K562 (cell line): ENCODE measurements around the gene SLC15A5. TPM values are rescaled to one million over a fixed set of nuclear protein-coding genes. Genes with fewer than 3 reads are reported as not detected.

ENCODE experiments used
- ATAC-seq: fragments of 200-7000 bp; cut with Tn5 transposase; 3 replicates; pipeline ENCODE4 v1.9.1; 2020; ENCODE audit warnings: moderate library complexity
- BruUV-seq: library from RNA; stranded (reverse); fragments of 400-500 nt; replicated peaks from 2 replicates; lab custom pipeline; 2021; lab: Mats Ljungman, UMichigan
- CTCF ChIA-PET: fragments of 300-600 bp; formaldehyde crosslinking; extraction: SDS; loops from one replicate; lab custom pipeline; 2021; ENCODE audit warnings: low intra/inter-chr PET ratio; lab: Yijun Ruan, JAX
- POLR2A ChIA-PET: fragments of 300-600, 350-650 bp; sonication (Branson Sonifier 250); formaldehyde crosslinking; extraction: SDS; loops from one replicate; lab custom pipeline; 2021; ENCODE audit warnings: antibody characterized with exemption, inconsistent platforms; lab: Yijun Ruan, JAX
- DNase-seq, 4 experiments: peaks; one replicate each; pipeline versions ENCODE4 v3.0.0 to v3.0.0-alpha.2; 2011 to 2018; ENCODE audit warnings: low spot score in 3 of 4, mixed read lengths in 3 of 4; ENCODE audit errors: extremely low read depth in 1 of 4
- FAIRE-seq: peaks from 2 replicates; lab custom pipeline; 2011; peaks lifted over from hg19 to GRCh38; lab: Jason Lieb, UNC
- H2AFZ ChIP-seq: 2 replicates; pipeline ENCODE4 v1.6.0; 2011; ENCODE audit warnings: low read depth, low read length, control low read depth, inconsistent platforms
- H3K27ac ChIP-seq: fragments of 200-600 bp; 3 replicates; pipeline ENCODE4 v1.8.0; 2011; ENCODE audit warnings: low read depth, mild to moderate bottlenecking, control low read depth, inconsistent platforms, low read length, moderate library complexity, mixed read lengths; ENCODE audit errors: extremely low read depth
- H3K27me3 ChIP-seq, 2 experiments: fragments of 300-600 bp in 1 of 2; 2 replicates in 1 of 2; 3 replicates in 1 of 2; pipeline versions ENCODE4 v1.6.0 to v1.8.0; 2011; ENCODE audit warnings: inconsistent platforms in 2 of 2, low read length in 2 of 2, mild to moderate bottlenecking in 1 of 2, mixed read lengths in 1 of 2, moderate library complexity in 1 of 2; ENCODE audit not compliant: control insufficient read depth in 2 of 2, insufficient read depth in 2 of 2
- H3K36me3 ChIP-seq: fragments of 300-600 bp; 3 replicates; pipeline ENCODE4 v1.8.0; 2011; ENCODE audit warnings: mild to moderate bottlenecking, low read length, inconsistent platforms; ENCODE audit not compliant: control insufficient read depth, insufficient read depth
- H3K4me1 ChIP-seq, 2 experiments: fragments of 200-600 bp in 1 of 2; replicated peaks in 1 of 2; 2 replicates in 1 of 2; 3 replicates in 1 of 2; pipeline versions ENCODE4 v1.5.1 to v1.8.0; 2011; ENCODE audit warnings: inconsistent platforms in 2 of 2, low read length in 2 of 2, mild to moderate bottlenecking in 1 of 2, mixed read lengths in 1 of 2, moderate library complexity in 1 of 2; ENCODE audit not compliant: control insufficient read depth in 2 of 2, insufficient read depth in 2 of 2
- H3K4me2 ChIP-seq: 2 replicates; pipeline ENCODE4 v1.6.1; 2011; ENCODE audit warnings: low read length, control low read depth, inconsistent platforms, mixed read lengths; ENCODE audit not compliant: insufficient read depth
- H3K4me3 ChIP-seq: fragments of 200-600 bp; sonication (generic), shearing (Covaris generic); 2 replicates; pipeline ENCODE4 v1.5.1; 2016; ENCODE audit warnings: control low read depth, inconsistent platforms
- H3K79me2 ChIP-seq: fragments of 200-600 bp; 3 replicates; pipeline ENCODE4 v1.8.0; 2011; ENCODE audit warnings: low read length, inconsistent platforms; ENCODE audit not compliant: control insufficient read depth, insufficient read depth
- H3K9ac ChIP-seq, 2 experiments: 2 replicates each; pipeline versions ENCODE4 v1.6.0 to v1.6.1; 2011; ENCODE audit warnings: low read depth in 2 of 2, low read length in 2 of 2, control low read depth in 1 of 2, inconsistent platforms in 1 of 2, mild to moderate bottlenecking in 1 of 2, mixed read lengths in 1 of 2; ENCODE audit not compliant: insufficient read depth in 1 of 2
- H3K9me1 ChIP-seq: one replicate; pipeline ENCODE4 v1.6.0; 2011; ENCODE audit warnings: inconsistent platforms, mild to moderate bottlenecking, low read length, moderate library complexity; ENCODE audit not compliant: control insufficient read depth, insufficient read depth
- H3K9me3 ChIP-seq: replicated peaks from 2 replicates; pipeline ENCODE4 v1.5.1; 2011; ENCODE audit warnings: low read depth, low read length, inconsistent platforms; ENCODE audit not compliant: control insufficient read depth, insufficient read depth
- H4K20me1 ChIP-seq: replicated peaks from 2 replicates; pipeline ENCODE4 v1.6.1; 2011; ENCODE audit warnings: low read length, inconsistent platforms, mixed read lengths; ENCODE audit not compliant: control insufficient read depth, insufficient read depth
- MBD2 ChIP-seq: sonication (generic); IDR thresholded peaks from 2 replicates; pipeline ENCODE4 v1.6.1; 2016; ENCODE audit warnings: low read depth, borderline replicate concordance
- WGBS: fragments of 100-300 bp; shearing (Covaris generic); methylation state at CpG from one replicate; pipeline ENCODE4 v1.1.6; 2016; ENCODE audit warnings: low coverage, mixed read lengths; ENCODE audit not compliant: insufficient coverage; ENCODE audit errors: missing lambda C conversion rate; 5-methylcytosine and 5-hydroxymethylcytosine counted together
- in situ Hi-C: fragments of 300-500 bp; cut with MboI; formaldehyde crosslinking; loops from 4 replicates; pipeline ENCODE4 v1.15.0; 2018; ENCODE audit warnings: inconsistent platforms, mixed read lengths
- intact Hi-C: fragments of 100-400 bp; cut with micrococcal nuclease; formaldehyde crosslinking; loops from 2 replicates; pipeline ENCODE4 v1.14.2; 2022
- polyA plus RNA-seq, 8 experiments: library from polyadenylated mRNA; depleted of rRNA in 4 of 8; stranded (reverse) in 5 of 8; unstranded in 3 of 8; fragments of >200 nt; fragmentation: Nextera tagmentation in 2 of 8; fragmentation: Illumina TruSeq in 1 of 8; extraction: Ambion mirVana in 2 of 8; extraction: Trizol in 1 of 8; gene quantifications; 2 replicates each; pipeline versions ENCODE4 v1.2.1 to v1.2.3, GENCODE V29; 2011 to 2014; ENCODE audit warnings: inconsistent platforms in 1 of 8, missing spikeins in 1 of 8
- total RNA-seq, 7 experiments: library from RNA; depleted of rRNA in 6 of 7; stranded (reverse); fragments of >200 nt in 6 of 7; fragmentation: Illumina TruSeq in 2 of 7; extraction: Trizol in 2 of 7; gene quantifications; 2 replicates each; pipeline versions ENCODE4 v1.2.1 to v1.2.3, GENCODE V29; 2011 to 2021; ENCODE audit warnings: low replicate concordance in 1 of 7
- TF ChIP-seq, protein P1 (sequence below): fragments of 450-650 bp; IDR thresholded peaks from 2 replicates; pipeline ENCODE4 v1.6.1; 2016; ENCODE audit warnings: borderline replicate concordance

SLC15A5 gene
- total and polyA plus RNA-seq, 9 of the 15 experiments (the other 6 are each of a cell fraction or from before 2014, with no cell fraction given), result not detected

DNA sequence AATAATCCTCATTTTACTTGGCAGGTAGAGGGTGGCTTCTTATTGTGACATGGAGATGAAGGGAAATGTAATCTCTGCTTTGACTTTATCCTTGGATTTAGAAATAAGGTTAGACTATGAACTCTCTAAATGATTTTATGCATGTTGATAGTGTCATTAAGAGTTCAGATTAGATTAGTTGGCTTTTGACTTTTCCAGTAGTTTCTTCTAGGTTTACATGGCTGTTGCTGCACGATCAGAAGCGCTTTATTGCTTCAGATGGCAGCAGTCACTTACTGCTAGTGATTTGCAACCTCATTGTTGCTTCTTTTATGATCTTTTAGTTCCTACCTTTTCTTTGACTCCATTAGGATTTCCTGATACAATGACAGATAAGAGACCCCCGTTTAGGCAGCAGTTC is 32.3 kb downstream of the SLC15A5 start:
- no peaks in the 10 kb centered on the region for H3K79me2 ChIP-seq
- FAIRE-seq, result no peak
- H3K9ac ChIP-seq, result no peak overlapping the region
- H3K36me3 ChIP-seq, result no peaks in the 10 kb centered on the region
- no peak overlapping the region for H3K27ac ChIP-seq
- no peak overlapping the region for H2AFZ ChIP-seq
- in situ Hi-C loops, result no loop called here
- no peak for ATAC-seq
- ChIA-PET POLR2A (no interaction called here), CTCF (no interaction called here)
- intact Hi-C loops, result no loop called here
- H3K27me3 ChIP-seq, result no peaks in the 10 kb centered on the region
- H3K4me1 ChIP-seq, result no peaks in the 10 kb centered on the region
- no peaks in the 10 kb centered on the region for H3K9me1 ChIP-seq
- no peak overlapping the region for H3K4me3 ChIP-seq
- H3K9me3 ChIP-seq, result no peaks in the 10 kb centered on the region
- DNase-seq, result no peak
- no peaks in the 10 kb centered on the region for H4K20me1 ChIP-seq
- TF ChIP-seq MBD2, result no peak
- TF ChIP-seq, protein P1, sequence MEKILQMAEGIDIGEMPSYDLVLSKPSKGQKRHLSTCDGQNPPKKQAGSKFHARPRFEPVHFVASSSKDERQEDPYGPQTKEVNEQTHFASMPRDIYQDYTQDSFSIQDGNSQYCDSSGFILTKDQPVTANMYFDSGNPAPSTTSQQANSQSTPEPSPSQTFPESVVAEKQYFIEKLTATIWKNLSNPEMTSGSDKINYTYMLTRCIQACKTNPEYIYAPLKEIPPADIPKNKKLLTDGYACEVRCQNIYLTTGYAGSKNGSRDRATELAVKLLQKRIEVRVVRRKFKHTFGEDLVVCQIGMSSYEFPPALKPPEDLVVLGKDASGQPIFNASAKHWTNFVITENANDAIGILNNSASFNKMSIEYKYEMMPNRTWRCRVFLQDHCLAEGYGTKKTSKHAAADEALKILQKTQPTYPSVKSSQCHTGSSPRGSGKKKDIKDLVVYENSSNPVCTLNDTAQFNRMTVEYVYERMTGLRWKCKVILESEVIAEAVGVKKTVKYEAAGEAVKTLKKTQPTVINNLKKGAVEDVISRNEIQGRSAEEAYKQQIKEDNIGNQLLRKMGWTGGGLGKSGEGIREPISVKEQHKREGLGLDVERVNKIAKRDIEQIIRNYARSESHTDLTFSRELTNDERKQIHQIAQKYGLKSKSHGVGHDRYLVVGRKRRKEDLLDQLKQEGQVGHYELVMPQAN, result no peak
- H3K4me2 ChIP-seq, result no peak overlapping the region
- 0% methylated on average over 3 of the region's 3 CpGs for WGBS
- no TSS peak for BruUV-seq
